K562 (cell line): ENCODE data around the gene ECD. TPM values are rescaled to one million over a fixed set of nuclear protein-coding genes. Genes with fewer than 3 reads are reported as not detected.
A peak's percentile ranks its signal among the peaks of the same experiment; 100 is the strongest.

Experiments
- ARID2 ChIP-seq: fragments of 450-650 bp; IDR thresholded peaks from 2 replicates; pipeline ENCODE4 v1.6.1; 2017; ENCODE audit warnings: antibody characterized with exemption, mild to moderate bottlenecking
- BHLHE40 ChIP-seq: IDR thresholded peaks from 2 replicates; pipeline ENCODE4 v1.6.1; 2011; ENCODE audit warnings: low read length, improper control_type of control experiment
- EP400 ChIP-seq: fragments of 450-650 bp; IDR thresholded peaks from 2 replicates; pipeline ENCODE4 v1.6.1; 2017; ENCODE audit warnings: antibody characterized with exemption, mild to moderate bottlenecking, moderate library complexity
- FOXM1 ChIP-seq, 2 experiments: fragments of 450-650 bp in 1 of 2; sonication (generic) in 1 of 2; formaldehyde crosslinking in 1 of 2; IDR thresholded peaks; 2 replicates each; pipeline versions ENCODE4 v1.6.1 to v1.9.0; 2017 to 2022; ENCODE audit warnings: low read depth in 2 of 2, mild to moderate bottlenecking in 2 of 2, missing genetic modification reagents in 1 of 2, moderate library complexity in 1 of 2
- HDAC3 ChIP-seq: fragments of 450-650 bp; IDR thresholded peaks from 2 replicates; pipeline ENCODE4 v1.6.1; 2018; ENCODE audit warnings: borderline replicate concordance, mild to moderate bottlenecking, moderate library complexity; ENCODE audit not compliant: partially characterized antibody
- HEY1 ChIP-seq: fragments of 250-450 bp; sonication (Bioruptor Pico); IDR thresholded peaks from 2 replicates; pipeline ENCODE4 v1.5.0; 2020; ENCODE audit warnings: mild to moderate bottlenecking, moderate library complexity, borderline replicate concordance
- NEUROD1 ChIP-seq: fragments of 150-350 bp; IDR thresholded peaks from 2 replicates; pipeline ENCODE4 v1.6.1; 2014; ENCODE audit warnings: borderline replicate concordance, low read length, low read depth; ENCODE audit not compliant: partially characterized antibody
- NR1H2 ChIP-seq: sonication (generic); formaldehyde crosslinking; IDR thresholded peaks from 2 replicates; pipeline ENCODE4 v1.4.0; 2020; ENCODE audit warnings: mild to moderate bottlenecking, missing genetic modification reagents
- PHB ChIP-seq: fragments of 250-450 bp; sonication (Bioruptor Pico); IDR thresholded peaks from 2 replicates; pipeline ENCODE4 v1.5.0; 2021
- RBFOX2 ChIP-seq: fragments of 200-400 bp; formaldehyde crosslinking; IDR thresholded peaks from 2 replicates; pipeline ENCODE4 v1.6.1; 2017; ENCODE audit warnings: low read depth, mild to moderate bottlenecking, low read length, moderate library complexity
- RFX1 ChIP-seq: fragments of 450-650 bp; IDR thresholded peaks from 2 replicates; pipeline ENCODE4 v1.6.1; 2016; ENCODE audit warnings: mild to moderate bottlenecking, moderate library complexity
- SIRT6 ChIP-seq: IDR thresholded peaks from one replicate; pipeline ENCODE4 v1.6.1; 2012; ENCODE audit warnings: low read depth, mild to moderate bottlenecking, control low read depth, inconsistent platforms, low read length, moderate library complexity
- SMARCB1 ChIP-seq: IDR thresholded peaks from 2 replicates; pipeline ENCODE4 v1.6.1; 2011; ENCODE audit warnings: improper control_type of control experiment, low read depth; ENCODE audit not compliant: insufficient read length
- TCF7 ChIP-seq: sonication (generic); IDR thresholded peaks from 2 replicates; pipeline ENCODE4 v1.6.1; 2016; ENCODE audit warnings: antibody characterized with exemption, borderline replicate concordance
- THRAP3 ChIP-seq: fragments of 450-650 bp; IDR thresholded peaks from 2 replicates; pipeline ENCODE4 v1.6.1; 2016; ENCODE audit warnings: mild to moderate bottlenecking, inconsistent platforms, borderline replicate concordance
- YBX1 ChIP-seq: fragments of 450-650 bp; IDR thresholded peaks from 2 replicates; pipeline ENCODE4 v1.7.1; 2016; ENCODE audit warnings: mild to moderate bottlenecking
- ZSCAN29 ChIP-seq: fragments of 450-650 bp; IDR thresholded peaks from 2 replicates; pipeline ENCODE4 v1.6.1; 2017
- polyA plus RNA-seq, 8 experiments: library from polyadenylated mRNA; depleted of rRNA in 4 of 8; stranded (reverse) in 5 of 8; unstranded in 3 of 8; fragments of >200 nt; fragmentation: Nextera tagmentation in 2 of 8; fragmentation: Illumina TruSeq in 1 of 8; extraction: Ambion mirVana in 2 of 8; extraction: Trizol in 1 of 8; gene quantifications; 2 replicates each; pipeline versions ENCODE4 v1.2.1 to v1.2.3, GENCODE V29; 2011 to 2014; ENCODE audit warnings: inconsistent platforms in 1 of 8, missing spikeins in 1 of 8
- total RNA-seq, 7 experiments: library from RNA; depleted of rRNA in 6 of 7; stranded (reverse); fragments of >200 nt in 6 of 7; fragmentation: Illumina TruSeq in 2 of 7; extraction: Trizol in 2 of 7; gene quantifications; 2 replicates each; pipeline versions ENCODE4 v1.2.1 to v1.2.3, GENCODE V29; 2011 to 2021; ENCODE audit warnings: low replicate concordance in 1 of 7
- TF ChIP-seq, protein P1 (sequence below): fragments of 450-650 bp; IDR thresholded peaks from 2 replicates; pipeline ENCODE4 v1.6.1; 2016; ENCODE audit warnings: borderline replicate concordance
- TF ChIP-seq, protein P2 (sequence below): fragments of 200-800 bp; sonication (Bioruptor generic); IDR thresholded peaks from 2 replicates; pipeline ENCODE4 v1.6.1; 2017; ENCODE audit warnings: missing genetic modification characterization, missing compliant biosample characterization
- TF ChIP-seq, protein P3 (sequence below): fragments of 450-650 bp; IDR thresholded peaks from 2 replicates; pipeline ENCODE4 v1.6.1; 2017; ENCODE audit warnings: antibody characterized with exemption
- TF ChIP-seq, protein P4 (sequence below): fragments of 250-450 bp; sonication (Bioruptor Pico); IDR thresholded peaks from 2 replicates; pipeline ENCODE4 v1.8.0; 2022; ENCODE audit warnings: inconsistent platforms, mild to moderate bottlenecking, moderate library complexity, borderline replicate concordance

Gene ECD
- total and polyA plus RNA-seq, 9 of the 15 experiments (the other 6 are each of a cell fraction or from before 2014, with no cell fraction given) = 33.5 to 79.9 (median 53.2) TPM

DNA sequence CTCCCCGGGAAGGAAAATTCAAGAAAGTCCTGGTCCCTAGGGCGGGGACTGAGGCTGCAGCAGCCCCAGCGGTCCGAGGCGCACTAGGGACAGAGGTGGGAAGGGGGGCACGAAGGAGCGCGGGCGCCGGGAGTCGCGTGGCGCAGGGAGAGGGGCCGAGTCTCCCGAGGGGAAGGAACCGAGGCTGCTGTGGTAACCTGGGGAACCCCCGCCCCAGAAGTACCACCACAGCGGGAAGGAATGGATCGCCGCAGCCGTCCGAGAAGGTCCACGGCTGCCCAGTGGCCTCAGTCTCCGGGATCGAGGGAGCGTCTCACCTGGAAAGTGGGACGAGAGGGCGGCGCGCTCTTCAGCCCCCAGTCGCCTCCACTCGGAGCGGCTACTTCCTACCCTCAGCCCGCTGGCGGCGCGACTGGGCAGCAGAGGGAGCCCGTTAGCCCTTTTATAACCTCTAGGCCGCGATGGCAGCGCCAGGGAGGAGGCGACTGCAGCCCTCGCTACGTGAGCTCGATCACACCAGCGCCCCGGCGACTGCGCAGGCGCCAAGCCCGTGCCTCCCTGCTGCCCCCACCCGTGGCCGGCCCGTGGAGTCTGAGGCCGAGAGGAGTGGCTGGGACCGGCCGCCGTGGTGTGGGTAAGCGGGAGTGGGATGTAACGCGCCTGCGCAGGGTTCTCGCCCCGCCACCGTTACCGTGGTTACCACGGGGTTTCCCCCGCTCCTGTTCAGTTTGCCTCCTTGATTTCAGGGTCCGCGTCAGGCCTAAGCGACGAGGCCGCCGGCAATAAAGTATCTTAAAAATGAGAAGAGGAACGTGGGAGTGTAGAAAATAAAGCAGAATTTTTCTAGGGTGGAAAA is 71.1 kb downstream of the ECD start, which contains the start of gene P4HA1 (continued):
- TF ChIP-seq, protein P1, sequence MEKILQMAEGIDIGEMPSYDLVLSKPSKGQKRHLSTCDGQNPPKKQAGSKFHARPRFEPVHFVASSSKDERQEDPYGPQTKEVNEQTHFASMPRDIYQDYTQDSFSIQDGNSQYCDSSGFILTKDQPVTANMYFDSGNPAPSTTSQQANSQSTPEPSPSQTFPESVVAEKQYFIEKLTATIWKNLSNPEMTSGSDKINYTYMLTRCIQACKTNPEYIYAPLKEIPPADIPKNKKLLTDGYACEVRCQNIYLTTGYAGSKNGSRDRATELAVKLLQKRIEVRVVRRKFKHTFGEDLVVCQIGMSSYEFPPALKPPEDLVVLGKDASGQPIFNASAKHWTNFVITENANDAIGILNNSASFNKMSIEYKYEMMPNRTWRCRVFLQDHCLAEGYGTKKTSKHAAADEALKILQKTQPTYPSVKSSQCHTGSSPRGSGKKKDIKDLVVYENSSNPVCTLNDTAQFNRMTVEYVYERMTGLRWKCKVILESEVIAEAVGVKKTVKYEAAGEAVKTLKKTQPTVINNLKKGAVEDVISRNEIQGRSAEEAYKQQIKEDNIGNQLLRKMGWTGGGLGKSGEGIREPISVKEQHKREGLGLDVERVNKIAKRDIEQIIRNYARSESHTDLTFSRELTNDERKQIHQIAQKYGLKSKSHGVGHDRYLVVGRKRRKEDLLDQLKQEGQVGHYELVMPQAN = peak; percentile 86; the same call in 1 of the 2 replicates
- no peak for TF ChIP-seq THRAP3
- no peak for TF ChIP-seq SMARCB1
- TF ChIP-seq TCF7 = no peak
- TF ChIP-seq FOXM1 (IDR thresholded peaks at IDR 0.05; ENCODE audit: low read depth) = no peak
- peak; percentile 78 for TF ChIP-seq FOXM1 (CRISPR knock-in tag; IDR thresholded peaks at IDR 0.05; ENCODE audit: low read depth)
- no peak for TF ChIP-seq YBX1
- TF ChIP-seq SIRT6 = no peak
- TF ChIP-seq RBFOX2 = peak; percentile 100
- TF ChIP-seq BHLHE40 = peak; percentile 89
- peak; percentile 99 for TF ChIP-seq RFX1
- no peak; the same call in 1 of the 2 replicates for TF ChIP-seq HEY1 (CRISPR knock-in tag)
- peak; percentile 58; the same call in 1 of the 2 replicates for TF ChIP-seq ZSCAN29
- TF ChIP-seq NEUROD1 = peak; percentile 16
- TF ChIP-seq, protein P2, sequence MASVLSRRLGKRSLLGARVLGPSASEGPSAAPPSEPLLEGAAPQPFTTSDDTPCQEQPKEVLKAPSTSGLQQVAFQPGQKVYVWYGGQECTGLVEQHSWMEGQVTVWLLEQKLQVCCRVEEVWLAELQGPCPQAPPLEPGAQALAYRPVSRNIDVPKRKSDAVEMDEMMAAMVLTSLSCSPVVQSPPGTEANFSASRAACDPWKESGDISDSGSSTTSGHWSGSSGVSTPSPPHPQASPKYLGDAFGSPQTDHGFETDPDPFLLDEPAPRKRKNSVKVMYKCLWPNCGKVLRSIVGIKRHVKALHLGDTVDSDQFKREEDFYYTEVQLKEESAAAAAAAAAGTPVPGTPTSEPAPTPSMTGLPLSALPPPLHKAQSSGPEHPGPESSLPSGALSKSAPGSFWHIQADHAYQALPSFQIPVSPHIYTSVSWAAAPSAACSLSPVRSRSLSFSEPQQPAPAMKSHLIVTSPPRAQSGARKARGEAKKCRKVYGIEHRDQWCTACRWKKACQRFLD (CRISPR knock-in tag) = peak; percentile 78
- peak; percentile 85 for TF ChIP-seq EP400
- TF ChIP-seq HDAC3 = no peak
- TF ChIP-seq, protein P3, sequence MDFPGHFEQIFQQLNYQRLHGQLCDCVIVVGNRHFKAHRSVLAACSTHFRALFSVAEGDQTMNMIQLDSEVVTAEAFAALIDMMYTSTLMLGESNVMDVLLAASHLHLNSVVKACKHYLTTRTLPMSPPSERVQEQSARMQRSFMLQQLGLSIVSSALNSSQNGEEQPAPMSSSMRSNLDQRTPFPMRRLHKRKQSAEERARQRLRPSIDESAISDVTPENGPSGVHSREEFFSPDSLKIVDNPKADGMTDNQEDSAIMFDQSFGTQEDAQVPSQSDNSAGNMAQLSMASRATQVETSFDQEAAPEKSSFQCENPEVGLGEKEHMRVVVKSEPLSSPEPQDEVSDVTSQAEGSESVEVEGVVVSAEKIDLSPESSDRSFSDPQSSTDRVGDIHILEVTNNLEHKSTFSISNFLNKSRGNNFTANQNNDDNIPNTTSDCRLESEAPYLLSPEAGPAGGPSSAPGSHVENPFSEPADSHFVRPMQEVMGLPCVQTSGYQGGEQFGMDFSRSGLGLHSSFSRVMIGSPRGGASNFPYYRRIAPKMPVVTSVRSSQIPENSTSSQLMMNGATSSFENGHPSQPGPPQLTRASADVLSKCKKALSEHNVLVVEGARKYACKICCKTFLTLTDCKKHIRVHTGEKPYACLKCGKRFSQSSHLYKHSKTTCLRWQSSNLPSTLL = no peak
- TF ChIP-seq ARID2 = peak; percentile 9; the same call in 1 of the 2 replicates
- peak; percentile 90 for TF ChIP-seq NR1H2
- TF ChIP-seq PHB (CRISPR knock-in tag) = peak; percentile 88
- TF ChIP-seq, protein P4, sequence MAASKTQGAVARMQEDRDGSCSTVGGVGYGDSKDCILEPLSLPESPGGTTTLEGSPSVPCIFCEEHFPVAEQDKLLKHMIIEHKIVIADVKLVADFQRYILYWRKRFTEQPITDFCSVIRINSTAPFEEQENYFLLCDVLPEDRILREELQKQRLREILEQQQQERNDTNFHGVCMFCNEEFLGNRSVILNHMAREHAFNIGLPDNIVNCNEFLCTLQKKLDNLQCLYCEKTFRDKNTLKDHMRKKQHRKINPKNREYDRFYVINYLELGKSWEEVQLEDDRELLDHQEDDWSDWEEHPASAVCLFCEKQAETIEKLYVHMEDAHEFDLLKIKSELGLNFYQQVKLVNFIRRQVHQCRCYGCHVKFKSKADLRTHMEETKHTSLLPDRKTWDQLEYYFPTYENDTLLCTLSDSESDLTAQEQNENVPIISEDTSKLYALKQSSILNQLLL (CRISPR knock-in tag) = no peak
